SK-N-SH treated with all-trans-retinoic acid at 6 μM for 48 hours (cell line): ENCODE results near the gene CENPA.

Experiments
- ATAC-seq: fragments of 200-7000 bp; cut with Tn5 transposase; 3 replicates; pipeline ENCODE4 v1.9.1; 2020; ENCODE audit warnings: mild to moderate bottlenecking, moderate library complexity
- BACH2 ChIP-seq: fragments of 250-450 bp; sonication (Bioruptor Pico); IDR thresholded peaks from 2 replicates; pipeline ENCODE4 v1.9.0; 2021; ENCODE audit warnings: mild to moderate bottlenecking, borderline replicate concordance
- CREB5 ChIP-seq: fragments of 250-450 bp; sonication (Bioruptor Pico); IDR thresholded peaks from 2 replicates; pipeline ENCODE4 v1.5.1; 2020; ENCODE audit warnings: low read depth, mild to moderate bottlenecking, moderate library complexity
- CSDC2 ChIP-seq: fragments of 250-450 bp; sonication (Bioruptor Pico); IDR thresholded peaks from 2 replicates; pipeline ENCODE4 v1.5.0; 2020; ENCODE audit warnings: mild to moderate bottlenecking, moderate library complexity
- CSRNP3 ChIP-seq: fragments of 250-450 bp; sonication (Bioruptor Pico); IDR thresholded peaks from 2 replicates; pipeline ENCODE4 v1.5.1; 2021; ENCODE audit warnings: mild to moderate bottlenecking, moderate library complexity
- ESRRG ChIP-seq: fragments of 250-450 bp; sonication (Bioruptor Pico); IDR thresholded peaks from 2 replicates; pipeline ENCODE4 v1.6.1; 2021; ENCODE audit warnings: mild to moderate bottlenecking
- GLIS3 ChIP-seq: fragments of 250-450 bp; sonication (Bioruptor Pico); IDR thresholded peaks from 2 replicates; pipeline ENCODE4 v1.5.0; 2020; ENCODE audit warnings: mild to moderate bottlenecking, moderate library complexity
- ISL1 ChIP-seq: fragments of 250-450 bp; sonication (Bioruptor Pico); IDR thresholded peaks from 2 replicates; pipeline ENCODE4 v2.1.2; 2022; ENCODE audit warnings: mild to moderate bottlenecking, moderate library complexity
- OSR1 ChIP-seq: fragments of 250-450 bp; sonication (Bioruptor Pico); IDR thresholded peaks from 2 replicates; pipeline ENCODE4 v1.8.0; 2022; ENCODE audit warnings: moderate library complexity, mild to moderate bottlenecking, inconsistent platforms
- PATZ1 ChIP-seq: fragments of 250-450 bp; sonication (Bioruptor Pico); IDR thresholded peaks from 2 replicates; pipeline ENCODE4 v1.8.0; 2020; ENCODE audit warnings: mild to moderate bottlenecking, moderate library complexity, borderline replicate concordance
- PPARA ChIP-seq: fragments of 250-450 bp; sonication (Bioruptor Pico); IDR thresholded peaks from 2 replicates; pipeline ENCODE4 v1.5.0; 2020; ENCODE audit warnings: mild to moderate bottlenecking, borderline replicate concordance
- RARB ChIP-seq: fragments of 250-450 bp; sonication (Bioruptor Pico); IDR thresholded peaks from 2 replicates; pipeline ENCODE4 v1.8.0; 2021; ENCODE audit warnings: mild to moderate bottlenecking, moderate library complexity
- TCF4 ChIP-seq: fragments of 250-450 bp; sonication (Bioruptor Pico); IDR thresholded peaks from 2 replicates; pipeline ENCODE4 v1.8.0; 2021; ENCODE audit warnings: mild to moderate bottlenecking, moderate library complexity, borderline replicate concordance
- TOX ChIP-seq: fragments of 250-450 bp; sonication (Bioruptor Pico); IDR thresholded peaks from 2 replicates; pipeline ENCODE4 v1.8.0; 2021; ENCODE audit warnings: mild to moderate bottlenecking, moderate library complexity, borderline replicate concordance
- TSHZ2 ChIP-seq: fragments of 250-450 bp; sonication (Bioruptor Pico); IDR thresholded peaks from 2 replicates; pipeline ENCODE4 v1.5.0; 2020; ENCODE audit warnings: mild to moderate bottlenecking, moderate library complexity
- ZC3H10 ChIP-seq: fragments of 250-450 bp; sonication (Bioruptor Pico); IDR thresholded peaks from 2 replicates; pipeline ENCODE4 v1.5.1; 2021; ENCODE audit warnings: mild to moderate bottlenecking, moderate library complexity
- ZFP3 ChIP-seq: fragments of 250-450 bp; sonication (Bioruptor Pico); IDR thresholded peaks from 2 replicates; pipeline ENCODE4 v1.5.0; 2020; ENCODE audit warnings: mild to moderate bottlenecking, moderate library complexity
- ZFP30 ChIP-seq: fragments of 450-650 bp; formaldehyde crosslinking; IDR thresholded peaks from 2 replicates; pipeline ENCODE4 v1.5.0; 2022; ENCODE audit warnings: mild to moderate bottlenecking, moderate library complexity
- ZNF70 ChIP-seq: fragments of 450-650 bp; formaldehyde crosslinking; IDR thresholded peaks from 2 replicates; pipeline ENCODE4 v1.5.0; 2020; ENCODE audit warnings: mild to moderate bottlenecking, moderate library complexity
- ZNF8 ChIP-seq: fragments of 450-650 bp; formaldehyde crosslinking; IDR thresholded peaks from 2 replicates; pipeline ENCODE4 v1.5.0; 2020; ENCODE audit warnings: mild to moderate bottlenecking, moderate library complexity

Gene CENPA

GRCh38 chr2:26740346-26740745 lies 45.5 kb upstream of the CENPA start:
- TF ChIP-seq ZFP3 (CRISPR knock-in tag) (no peak), ISL1 (CRISPR knock-in tag) (no peak), ZNF70 (no peak), ZFP30 (CRISPR knock-in tag) (no peak), OSR1 (no peak), ZNF8 (CRISPR knock-in tag) (no peak), CREB5 (CRISPR knock-in tag) (no peak), TCF4 (CRISPR knock-in tag) (no peak), BACH2 (no peak), RARB (CRISPR knock-in tag) (no peak)
- ATAC-seq: no peak

- no peak for TF ChIP-seq TCF4 (CRISPR knock-in tag)
- no peak for TF ChIP-seq TOX
- TF ChIP-seq ISL1 (CRISPR knock-in tag): no peak
- TF ChIP-seq PPARA (CRISPR knock-in tag): no peak
- no peak for ATAC-seq
These were observed 45.0 kb upstream of the CENPA start for GRCh38 chr2:26740890-26741302.

GRCh38 chr2:26742048-26742770 lies 43.6 kb upstream of the CENPA start:
- no peak for TF ChIP-seq ZNF70
- no peak for TF ChIP-seq CSDC2
- TF ChIP-seq GLIS3 (CRISPR knock-in tag): no peak
- TF ChIP-seq ZC3H10 (CRISPR knock-in tag): no peak
- no peak for TF ChIP-seq OSR1
- no peak for ATAC-seq

GRCh38 chr2:26743852-26744251 lies 42.0 kb upstream of the CENPA start:
- TF ChIP-seq CREB5 (CRISPR knock-in tag) (no peak), TOX (no peak), ZFP3 (CRISPR knock-in tag) (no peak), ESRRG (CRISPR knock-in tag) (no peak), ZNF8 (CRISPR knock-in tag) (no peak), ZC3H10 (CRISPR knock-in tag) (no peak), RARB (CRISPR knock-in tag) (no peak), PATZ1 (CRISPR knock-in tag) (no peak), CSRNP3 (CRISPR knock-in tag) (no peak), CSDC2 (no peak)
- TF ChIP-seq, all 23 proteins: peak for 0
- ATAC-seq: no peak

GRCh38 chr2:26744953-26745352 lies 40.9 kb upstream of the CENPA start:
- TF ChIP-seq RARB (CRISPR knock-in tag) (no peak), ISL1 (CRISPR knock-in tag) (no peak), TSHZ2 (CRISPR knock-in tag) (no peak), BACH2 (no peak)
- TF ChIP-seq, all 23 proteins: peak for 0
- ATAC-seq: no peak
